Neural progenitor cell (in vitro differentiated cells): ENCODE data around the gene CT45A2.
"Not testable (repeated sequence)": the region's sequence is repeated elsewhere in the genome, so short reads cannot be mapped to it uniquely, and the experiment has no call there.

Source experiments
- EZH2 ChIP-seq: fragments of 200-600 bp; sonication (generic); IDR thresholded peaks from 2 replicates; pipeline ENCODE4 v1.6.1; 2017; ENCODE audit warnings: antibody characterized with exemption, mild to moderate bottlenecking, moderate library complexity
- TF ChIP-seq, protein P1 (sequence below): fragments of 200-600 bp; sonication (generic); IDR thresholded peaks from 2 replicates; pipeline ENCODE4 v1.5.1; 2017; ENCODE audit warnings: antibody characterized with exemption, mild to moderate bottlenecking

DNA sequence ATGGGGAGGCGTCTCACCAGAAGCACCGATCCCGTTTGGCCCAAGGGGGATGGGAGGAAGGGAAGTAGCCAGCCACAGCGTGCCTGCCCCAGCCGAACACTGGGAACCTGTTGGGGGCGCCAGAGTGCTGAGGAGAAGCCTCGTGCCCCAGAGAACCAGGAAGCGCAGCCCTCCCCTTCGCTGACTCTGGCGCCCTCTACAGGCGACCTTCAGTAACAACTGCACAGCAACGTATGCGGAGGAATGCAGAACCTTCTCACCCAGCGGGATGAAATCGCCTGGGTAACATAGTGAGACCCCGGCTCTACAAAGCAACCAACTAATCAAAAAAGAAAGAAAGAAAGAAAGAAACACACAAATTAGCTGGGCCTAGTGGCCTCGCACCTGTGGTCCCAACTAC, 17.4 kb upstream of the CT45A2 start, which contains the start of gene CT45A7:
- TF ChIP-seq, protein P1, sequence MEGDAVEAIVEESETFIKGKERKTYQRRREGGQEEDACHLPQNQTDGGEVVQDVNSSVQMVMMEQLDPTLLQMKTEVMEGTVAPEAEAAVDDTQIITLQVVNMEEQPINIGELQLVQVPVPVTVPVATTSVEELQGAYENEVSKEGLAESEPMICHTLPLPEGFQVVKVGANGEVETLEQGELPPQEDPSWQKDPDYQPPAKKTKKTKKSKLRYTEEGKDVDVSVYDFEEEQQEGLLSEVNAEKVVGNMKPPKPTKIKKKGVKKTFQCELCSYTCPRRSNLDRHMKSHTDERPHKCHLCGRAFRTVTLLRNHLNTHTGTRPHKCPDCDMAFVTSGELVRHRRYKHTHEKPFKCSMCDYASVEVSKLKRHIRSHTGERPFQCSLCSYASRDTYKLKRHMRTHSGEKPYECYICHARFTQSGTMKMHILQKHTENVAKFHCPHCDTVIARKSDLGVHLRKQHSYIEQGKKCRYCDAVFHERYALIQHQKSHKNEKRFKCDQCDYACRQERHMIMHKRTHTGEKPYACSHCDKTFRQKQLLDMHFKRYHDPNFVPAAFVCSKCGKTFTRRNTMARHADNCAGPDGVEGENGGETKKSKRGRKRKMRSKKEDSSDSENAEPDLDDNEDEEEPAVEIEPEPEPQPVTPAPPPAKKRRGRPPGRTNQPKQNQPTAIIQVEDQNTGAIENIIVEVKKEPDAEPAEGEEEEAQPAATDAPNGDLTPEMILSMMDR, result not testable (repeated sequence)
- TF ChIP-seq EZH2, result not testable (repeated sequence)
